Measurements from ENCODE around the gene ITFG2.

DNA sequence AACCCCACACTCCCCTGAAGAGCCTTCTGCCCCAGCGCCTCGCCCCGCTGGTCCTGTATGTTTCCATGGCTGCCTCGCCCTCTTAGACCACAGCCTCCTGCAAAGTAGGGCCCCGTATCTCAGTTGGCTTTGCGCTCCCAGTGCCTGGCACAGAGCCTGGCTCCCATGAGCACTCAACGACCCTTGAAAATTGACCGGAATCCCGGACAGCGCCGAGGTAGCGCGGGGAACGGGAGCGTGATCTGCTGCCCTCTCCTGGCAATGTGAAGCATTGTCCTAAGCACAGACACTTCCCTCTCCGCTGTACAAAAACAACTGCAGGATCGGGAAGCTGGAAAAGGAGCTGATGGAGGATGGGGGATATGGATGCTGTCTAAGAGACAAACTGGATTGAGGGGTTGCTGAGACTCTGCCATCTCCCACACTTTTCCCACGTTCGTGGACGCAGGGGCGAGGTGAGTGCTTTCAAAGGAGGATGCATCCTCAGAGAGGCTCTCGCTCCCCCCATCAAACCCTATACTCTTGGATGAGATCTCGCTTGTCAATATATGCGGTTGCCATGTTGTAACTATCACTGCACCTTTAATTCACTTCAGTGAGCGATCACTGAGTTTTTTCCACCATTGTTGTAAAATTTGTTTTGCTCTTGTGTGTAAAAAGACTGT is 28.4 kb upstream of the ITFG2 start:
- TF ChIP-seq EZH2 (IDR thresholded peaks at IDR 0.05; ENCODE audit: insufficient read depth, poor library complexity, severe bottlenecking) (no peak), EZH2phosphoT487 (IDR thresholded peaks at IDR 0.05; ENCODE audit: insufficient read depth, low read depth) (no peak)

All from GM23248 (cell line).